Loucy (cell line): Measurements from ENCODE around the gene KLHDC9.

Experiments
- CTCF ChIP-seq: fragments of 200-600 bp; sonication (generic); conservative IDR thresholded peaks from 2 replicates; pipeline ENCODE4 v1.5.1; 2014; ENCODE audit warnings: mild to moderate bottlenecking, antibody characterized with exemption, low read length
- EZH2phosphoT487 ChIP-seq: fragments of 200-600 bp; IDR thresholded peaks from 2 replicates; pipeline ENCODE4 v1.6.1; 2018; ENCODE audit warnings: antibody characterized with exemption, mild to moderate bottlenecking, moderate library complexity, borderline replicate concordance

- TF ChIP-seq CTCF (no peak), EZH2phosphoT487 (no peak)
Observed at GRCh38 chr1:161089938-161090337, 8.2 kb upstream of the KLHDC9 start.
